Mesendoderm (in vitro differentiated cells): Measurements from ENCODE around the gene ZNF789.

Experiments
- DNase-seq: peaks from one replicate; pipeline ENCODE4 v3.0.0; 2013
- H2AK5ac ChIP-seq: 2 replicates; pipeline ENCODE4 v1.6.1; 2013; ENCODE audit warnings: low read length, inconsistent platforms
- H2BK120ac ChIP-seq: 2 replicates; pipeline ENCODE4 v1.6.1; 2013; ENCODE audit warnings: low read depth, mild to moderate bottlenecking, low read length, moderate library complexity, mixed read lengths
- H2BK15ac ChIP-seq: replicated peaks from 2 replicates; pipeline ENCODE4 v1.6.1; 2013; ENCODE audit warnings: low read depth, mild to moderate bottlenecking, moderate library complexity
- H2BK5ac ChIP-seq: 2 replicates; pipeline ENCODE4 v1.6.1; 2013; ENCODE audit warnings: low read length, inconsistent platforms
- H3K18ac ChIP-seq: 2 replicates; pipeline ENCODE4 v1.6.1; 2013; ENCODE audit warnings: mild to moderate bottlenecking, low read length, mixed read lengths
- H3K23ac ChIP-seq: one replicate; pipeline ENCODE4 v1.6.1; 2013; ENCODE audit warnings: low read length
- H3K27ac ChIP-seq: 2 replicates; pipeline ENCODE4 v1.5.1; 2013; ENCODE audit warnings: low read depth, mild to moderate bottlenecking, inconsistent platforms, low read length, moderate library complexity
- H3K27me3 ChIP-seq: 2 replicates; pipeline ENCODE4 v1.6.1; 2013; ENCODE audit warnings: low read length, control low read depth, mild to moderate bottlenecking, inconsistent platforms; ENCODE audit not compliant: insufficient read depth, poor library complexity
- H3K36me3 ChIP-seq: 2 replicates; pipeline ENCODE4 v1.6.1; 2013; ENCODE audit warnings: low read length, inconsistent platforms; ENCODE audit not compliant: control insufficient read depth, insufficient read depth
- H3K4ac ChIP-seq: one replicate; pipeline ENCODE4 v1.6.1; 2013; ENCODE audit warnings: low read depth, mild to moderate bottlenecking, low read length, moderate library complexity
- H3K4me1 ChIP-seq: 2 replicates; pipeline ENCODE4 v1.6.1; 2013; ENCODE audit warnings: low read depth, low read length, inconsistent platforms; ENCODE audit not compliant: control insufficient read depth
- H3K4me2 ChIP-seq: 2 replicates; pipeline ENCODE4 v1.6.1; 2013; ENCODE audit warnings: low read length
- H3K4me3 ChIP-seq: 2 replicates; pipeline ENCODE4 v1.5.1; 2013; ENCODE audit warnings: mild to moderate bottlenecking, low read length
- H3K56ac ChIP-seq: one replicate; pipeline ENCODE4 v1.6.1; 2013; ENCODE audit warnings: low read length
- H3K79me1 ChIP-seq: 2 replicates; pipeline ENCODE4 v1.6.1; 2013; ENCODE audit warnings: low read length, inconsistent platforms
- H3K79me2 ChIP-seq: 2 replicates; pipeline ENCODE4 v1.6.1; 2013; ENCODE audit warnings: mild to moderate bottlenecking, low read length; ENCODE audit not compliant: control insufficient read depth, insufficient read depth
- H3K9ac ChIP-seq: 2 replicates; pipeline ENCODE4 v1.6.1; 2013; ENCODE audit warnings: low read length, inconsistent platforms
- H4K5ac ChIP-seq: one replicate; pipeline ENCODE4 v1.6.1; 2013; ENCODE audit warnings: low read length
- H4K8ac ChIP-seq: one replicate; pipeline ENCODE4 v1.6.1; 2013; ENCODE audit warnings: low read depth, mild to moderate bottlenecking, control low read depth, low read length, moderate library complexity
- WGBS: extraction: QIAGEN DNeasy Blood & Tissue Kit; methylation state at CpG from one replicate; pipeline ENCODE4 v1.1.7; 2013; ENCODE audit warnings: low lambda C conversion rate, missing lambda C conversion rate; ENCODE audit not compliant: insufficient coverage; ENCODE audit errors: extremely low coverage; 5-methylcytosine and 5-hydroxymethylcytosine counted together

ZNF789 gene

GRCh38 chr7:99433158-99433557 is 39.5 kb upstream of the ZNF789 start:
- no peak overlapping the region for H3K4me3 ChIP-seq
- H3K27ac ChIP-seq, result no peak overlapping the region
- H3K79me2 ChIP-seq, result peaks cover 12% of the 10 kb centered on the region
- H3K23ac ChIP-seq, result no peak overlapping the region
- H4K8ac ChIP-seq, result no peak overlapping the region
- H3K4ac ChIP-seq, result no peak overlapping the region
- no peak for DNase-seq
- H2BK15ac ChIP-seq, result no peak overlapping the region
- peaks cover 8% of the 10 kb centered on the region for H3K79me1 ChIP-seq
- H3K4me2 ChIP-seq, result no peak overlapping the region
- H4K5ac ChIP-seq, result no peak overlapping the region
- no peak overlapping the region for H2BK5ac ChIP-seq
- H3K36me3 ChIP-seq, result peaks cover 19% of the 10 kb centered on the region
- H2BK120ac ChIP-seq, result no peak overlapping the region
- H3K56ac ChIP-seq, result no peak overlapping the region
- H3K9ac ChIP-seq, result no peak overlapping the region
- no CpG with 5 or more reads among the region's 9 CpGs for WGBS
- no peak overlapping the region for H2AK5ac ChIP-seq
- no peaks in the 10 kb centered on the region for H3K27me3 ChIP-seq
- H3K4me1 ChIP-seq, result no peaks in the 10 kb centered on the region
- no peak overlapping the region for H3K18ac ChIP-seq

GRCh38 chr7:99437946-99438572 is 34.6 kb upstream of the ZNF789 start:
- H4K5ac ChIP-seq, result no peak overlapping the region
- DNase-seq, result no peak
- peaks cover 30% of the 10 kb centered on the region for H3K79me2 ChIP-seq
- H3K27ac ChIP-seq, result no peak overlapping the region
- H3K4me2 ChIP-seq, result peak overlapping the region; percentile 64
- H3K18ac ChIP-seq, result peak overlapping the region; percentile 22
- H3K4ac ChIP-seq, result no peak overlapping the region
- H3K23ac ChIP-seq, result no peak overlapping the region
- no peak overlapping the region for H2BK15ac ChIP-seq
- H3K56ac ChIP-seq, result peak overlapping the region; percentile 98
- WGBS, result no CpG with 5 or more reads among the region's 20 CpGs
- no peak overlapping the region for H2AK5ac ChIP-seq
- no peak overlapping the region for H2BK5ac ChIP-seq
- peaks cover 6% of the 10 kb centered on the region for H3K36me3 ChIP-seq
- H3K79me1 ChIP-seq, result peaks cover 21% of the 10 kb centered on the region
- H3K4me3 ChIP-seq, result peak overlapping the region; percentile 55
- peak overlapping the region; percentile 74 for H3K9ac ChIP-seq
- no peaks in the 10 kb centered on the region for H3K27me3 ChIP-seq
- no peak overlapping the region for H2BK120ac ChIP-seq
- H4K8ac ChIP-seq, result no peak overlapping the region
- H3K4me1 ChIP-seq, result no peaks in the 10 kb centered on the region

DNA sequence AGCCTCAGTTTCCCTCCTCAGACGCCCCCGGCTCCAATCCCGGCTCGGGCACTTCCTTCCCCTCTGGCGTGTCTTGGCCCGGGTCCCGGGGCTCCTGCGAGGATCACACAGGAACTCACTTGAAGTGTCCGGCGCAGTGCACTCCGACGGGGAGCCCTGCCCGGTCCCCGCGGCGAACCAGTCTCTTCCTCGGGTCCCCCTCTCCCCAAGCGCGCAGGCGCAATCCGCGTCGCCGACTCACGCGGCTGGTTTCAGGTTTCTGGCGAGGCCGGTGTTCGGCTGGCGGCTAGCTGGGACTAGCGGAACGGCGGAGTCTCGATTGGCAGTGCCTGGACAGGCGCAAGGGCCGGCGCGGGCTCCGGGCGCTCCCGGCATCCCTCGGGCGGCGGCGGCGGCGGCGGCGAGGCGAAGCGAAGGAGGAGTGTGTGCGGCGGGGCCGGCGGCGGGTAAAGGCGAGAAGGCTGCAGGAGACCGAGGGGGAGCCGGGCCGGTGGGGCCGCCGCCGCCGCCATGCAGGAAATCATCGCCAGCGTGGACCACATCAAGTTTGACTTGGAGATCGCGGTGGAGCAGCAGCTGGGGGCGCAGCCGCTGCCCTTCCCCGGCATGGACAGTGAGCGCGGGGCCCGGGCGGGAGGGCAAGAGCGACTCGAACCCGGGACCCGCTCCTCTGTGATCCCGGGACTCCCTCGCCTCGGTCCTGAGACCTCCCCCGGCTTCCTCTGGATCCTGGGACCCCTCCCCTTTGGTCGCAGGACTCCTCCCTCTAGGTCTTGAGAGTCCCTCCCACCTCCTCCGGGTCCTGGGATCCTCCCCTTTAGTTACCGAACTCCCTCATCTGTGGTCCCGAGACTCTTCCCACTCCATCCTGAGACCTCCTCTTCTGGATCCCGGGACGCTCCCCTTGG is 33.9 kb upstream of the ZNF789 start, which contains the start of the genes CPSF4 and PTCD1:
TSS of gene CPSF4 (plus strand) at position 371 of the 908 bp plus-strand sequence. CDS start at position 511, 140 bp downstream.
TSS of gene PTCD1 (minus strand) at position 226 of the 908 bp plus-strand sequence. CDS start 3,556 bp downstream, outside the sequence.
- Histone ChIP-seq H2BK15ac (no peak within 1 kb of the TSS), H3K4me1 (no peaks in the 10 kb centered on the region), H3K56ac (peak within 1 kb of the TSS; percentile 98), H3K4me3 (peak within 1 kb of the TSS; percentile 88), H3K18ac (peak within 1 kb of the TSS; percentile 88), H4K5ac (no peak within 1 kb of the TSS), H3K27me3 (no peaks in the 10 kb centered on the region), H4K8ac (peak within 1 kb of the TSS; percentile 98), H3K79me1 (peaks cover 21% of the 10 kb centered on the region), H3K27ac (peak within 1 kb of the TSS; percentile 98), H3K9ac (peak within 1 kb of the TSS; percentile 98), H2BK5ac (peak within 1 kb of the TSS; percentile 76), H2AK5ac (no peak within 1 kb of the TSS), H3K79me2 (peaks cover 30% of the 10 kb centered on the region), H3K4ac (peak within 1 kb of the TSS; percentile 96), H2BK120ac (peak within 1 kb of the TSS; percentile 19), H3K23ac (no peak within 1 kb of the TSS), H3K4me2 (peak within 1 kb of the TSS; percentile 84), H3K36me3 (peaks cover 4% of the 10 kb centered on the region)
- no CpG with 5 or more reads among the region's 89 CpGs for WGBS
- peak; percentile 97 for DNase-seq

GRCh38 chr7:99440195-99440594 is 32.5 kb upstream of the ZNF789 start:
- Histone ChIP-seq H3K4me2 (no peak overlapping the region), H3K27ac (no peak overlapping the region), H4K8ac (no peak overlapping the region), H3K79me1 (peaks cover 21% of the 10 kb centered on the region), H3K36me3 (peaks cover 9% of the 10 kb centered on the region), H2AK5ac (no peak overlapping the region), H3K18ac (no peak overlapping the region), H3K23ac (no peak overlapping the region), H3K79me2 (peaks cover 30% of the 10 kb centered on the region), H3K4me3 (no peak overlapping the region), H3K27me3 (no peaks in the 10 kb centered on the region), H2BK120ac (no peak overlapping the region), H3K9ac (peak overlapping the region; percentile 10), H3K4me1 (no peaks in the 10 kb centered on the region), H2BK5ac (no peak overlapping the region), H2BK15ac (no peak overlapping the region), H3K4ac (no peak overlapping the region), H4K5ac (no peak overlapping the region), H3K56ac (no peak overlapping the region)
- WGBS, result no CpG with 5 or more reads among the region's 9 CpGs
- DNase-seq, result peak; percentile 53

GRCh38 chr7:99446096-99446495 is 26.6 kb upstream of the ZNF789 start:
- Histone ChIP-seq H3K56ac (no peak overlapping the region), H3K23ac (no peak overlapping the region)

More at GRCh38 chr7:99446096-99446495, 26.6 kb upstream of the ZNF789 start:
- H3K79me2 ChIP-seq, result peaks cover 4% of the 10 kb centered on the region
- DNase-seq, result no peak
- H3K4me2 ChIP-seq, result no peak overlapping the region
- no peak overlapping the region for H3K9ac ChIP-seq
- H3K79me1 ChIP-seq, result peaks cover 5% of the 10 kb centered on the region
- H2BK5ac ChIP-seq, result no peak overlapping the region
- no peaks in the 10 kb centered on the region for H3K27me3 ChIP-seq
- no peak overlapping the region for H2AK5ac ChIP-seq
- H2BK120ac ChIP-seq, result no peak overlapping the region
- H4K8ac ChIP-seq, result no peak overlapping the region
- no CpG with 5 or more reads among the region's 4 CpGs for WGBS
- H3K4me3 ChIP-seq, result no peak overlapping the region
- peaks cover 21% of the 10 kb centered on the region for H3K36me3 ChIP-seq
- no peaks in the 10 kb centered on the region for H3K4me1 ChIP-seq
- no peak overlapping the region for H4K5ac ChIP-seq
- H3K27ac ChIP-seq, result no peak overlapping the region
- no peak overlapping the region for H2BK15ac ChIP-seq
- no peak overlapping the region for H3K4ac ChIP-seq
- no peak overlapping the region for H3K18ac ChIP-seq
